DND-41 (cell line): ENCODE data around the gene AP1B1.

Source experiments
- CTCF ChIP-seq: IDR thresholded peaks from 2 replicates; pipeline ENCODE4 v1.5.1; 2012; ENCODE audit warnings: borderline replicate concordance, low read length, moderate library complexity, mild to moderate bottlenecking; ENCODE audit not compliant: poor library complexity, severe bottlenecking; ENCODE audit errors: extremely low read depth
- EZH2 ChIP-seq: IDR thresholded peaks from 3 replicates; pipeline ENCODE4 v1.6.1; 2012; ENCODE audit warnings: borderline replicate concordance, low read depth, mild to moderate bottlenecking, moderate library complexity, low read length, inconsistent platforms; ENCODE audit not compliant: severe bottlenecking

- TF ChIP-seq CTCF (no peak), EZH2 (no peak)
Measured at GRCh38 chr22:29300467-29300806, 87.9 kb downstream of the AP1B1 start.
